A673 (cell line): ENCODE results near the gene FNDC7.

Experiments
- CTCF ChIP-seq: fragments of 300-800, 200-600 bp; sonication (generic); conservative IDR thresholded peaks from 2 replicates; pipeline ENCODE4 v1.5.1; 2017; ENCODE audit warnings: low read depth, mild to moderate bottlenecking, antibody characterized with exemption, low read length, moderate library complexity, mixed read lengths
- EZH2 ChIP-seq: fragments of 200-600 bp; sonication (generic); IDR thresholded peaks from 2 replicates; pipeline ENCODE4 v1.6.1; 2017; ENCODE audit warnings: borderline replicate concordance, low read depth, mild to moderate bottlenecking, mixed read lengths, antibody characterized with exemption, low read length; ENCODE audit not compliant: poor library complexity, severe bottlenecking

GRCh38 chr1:108695535-108695934 is 17.2 kb upstream of the FNDC7 start:
- TF ChIP-seq CTCF, result no peak
- TF ChIP-seq EZH2, result no peak
